ENCODE results near the gene AP2A1. TPM values are rescaled to one million over a fixed set of nuclear protein-coding genes. Genes with fewer than 3 reads are reported as not detected.

The AP2A1 gene
- total and polyA plus RNA-seq, 9 of the 15 experiments (the other 6 are each of a cell fraction or from before 2014, with no cell fraction given), result 0.55 to 150 (median 31.9) TPM

- Histone ChIP-seq H3K9ac (ENCODE audit: insufficient read depth in 1 of 2, low read depth in 2 of 2, low read length in 2 of 2) (no peak overlapping the region; a peak in 1 of 4 replicates), H3K9me3 (replicated peaks; ENCODE audit: control insufficient read depth, insufficient read depth, low read depth, low read length) (no peaks in the 10 kb centered on the region), H4K20me1 (replicated peaks; ENCODE audit: control insufficient read depth, insufficient read depth, low read length) (no peaks in the 10 kb centered on the region), H3K27ac (ENCODE audit: extremely low read depth, low read depth, low read length) (no peak overlapping the region), H3K27me3 (ENCODE audit: control insufficient read depth in 2 of 2, insufficient read depth in 2 of 2, low read length in 2 of 2) (no peaks in the 10 kb centered on the region), H2AFZ (ENCODE audit: low read depth, low read length) (no peak overlapping the region), H3K36me3 (ENCODE audit: control insufficient read depth, insufficient read depth, low read length) (peaks cover 87% of the 10 kb centered on the region), H3K9me1 (ENCODE audit: control insufficient read depth, insufficient read depth, low read length) (peaks cover 2% of the 10 kb centered on the region), H3K79me2 (ENCODE audit: control insufficient read depth, insufficient read depth, low read length) (no peaks in the 10 kb centered on the region), H3K4me1 (replicated peaks in 1 of 2; ENCODE audit: control insufficient read depth in 2 of 2, insufficient read depth in 2 of 2, low read length in 2 of 2) (peaks cover 0 to 20% of the 10 kb centered on the region in 2 experiments; a peak in 2 of 5 replicates), H3K4me3 (no peak overlapping the region), H3K4me2 (ENCODE audit: insufficient read depth, low read length) (no peak overlapping the region)
- 88% methylated on average over 5 of the region's 5 CpGs for WGBS (ENCODE audit: insufficient coverage, low coverage, missing lambda C conversion rate)
- in situ Hi-C loops (cut with MboI), result no loop called here
- ATAC-seq (no peak), FAIRE-seq (no peak), DNase-seq (ENCODE audit: extremely low read depth in 1 of 4, low spot score in 3 of 4) (no peak)
- no TSS peak for BruUV-seq (replicated peaks)
- CTCF ChIA-PET (ENCODE audit: low intra/inter-chr PET ratio), result no interaction called here
- TF ChIP-seq THAP7 (CRISPR knock-in tag; IDR thresholded peaks at IDR 0.05) (no peak), RBFOX2 (IDR thresholded peaks at IDR 0.05; ENCODE audit: low read depth, low read length) (0 out of 2 replicates have a peak, but pooled peaks have one; percentile 1), ZNF124 (CRISPR knock-in tag; IDR thresholded peaks at IDR 0.05) (no peak)
- intact Hi-C loops (cut with micrococcal nuclease), result no loop called here
- POLR2A ChIA-PET, result interaction anchor here (0.7 to 1.8 kb wide), 4 partner anchors 8 to 18 kb away, joined by 3 to 12 read pairs (median 4); partner anchors contain the start of gene PTOV1
These were observed 70.2 kb downstream of the AP2A1 start for GRCh38 chr19:49837009-49837310.

- POLR2A ChIA-PET, result interaction anchor here (0.7 to 1.8 kb wide), 3 partner anchors 9 to 19 kb away, joined by 3 to 12 read pairs (median 3); partner anchors contain the start of gene PTOV1
These were observed 70.6 kb downstream of the AP2A1 start for GRCh38 chr19:49837425-49837824.

More at GRCh38 chr19:49837425-49837824, 70.6 kb downstream of the AP2A1 start:
- no peak for ATAC-seq
- Histone ChIP-seq H2AFZ (ENCODE audit: low read depth, low read length) (no peak overlapping the region), H3K79me2 (ENCODE audit: control insufficient read depth, insufficient read depth, low read length) (no peaks in the 10 kb centered on the region), H3K9me1 (ENCODE audit: control insufficient read depth, insufficient read depth, low read length) (peaks cover 2% of the 10 kb centered on the region), H3K9ac (ENCODE audit: insufficient read depth in 1 of 2, low read depth in 2 of 2, low read length in 2 of 2) (0 out of 4 replicates have a peak overlapping the region, but pooled peaks of 1 of the 2 experiments have one; percentile 2), H3K9me3 (replicated peaks; ENCODE audit: control insufficient read depth, insufficient read depth, low read depth, low read length) (no peaks in the 10 kb centered on the region), H3K36me3 (ENCODE audit: control insufficient read depth, insufficient read depth, low read length) (peaks cover 84% of the 10 kb centered on the region), H4K20me1 (replicated peaks; ENCODE audit: control insufficient read depth, insufficient read depth, low read length) (no peaks in the 10 kb centered on the region), H3K4me2 (ENCODE audit: insufficient read depth, low read length) (no peak overlapping the region), H3K4me1 (replicated peaks in 1 of 2; ENCODE audit: control insufficient read depth in 2 of 2, insufficient read depth in 2 of 2, low read length in 2 of 2) (peaks cover 0 to 20% of the 10 kb centered on the region in 2 experiments; a peak in 2 of 5 replicates), H3K4me3 (no peak overlapping the region), H3K27me3 (ENCODE audit: control insufficient read depth in 2 of 2, insufficient read depth in 2 of 2, low read length in 2 of 2) (no peaks in the 10 kb centered on the region), H3K27ac (ENCODE audit: extremely low read depth, low read depth, low read length) (no peak overlapping the region)
- intact Hi-C loops (cut with micrococcal nuclease) (no loop called here), in situ Hi-C loops (cut with MboI) (no loop called here)
- DNase-seq (ENCODE audit: extremely low read depth in 1 of 4, low spot score in 3 of 4), result no peak
- TF ChIP-seq HNRNPLL (IDR thresholded peaks at IDR 0.05; ENCODE audit: low read depth, low read length, poor library complexity, severe bottlenecking) (no peak), MLLT1 (IDR thresholded peaks at IDR 0.05) (no peak), HINFP (tag; conservative IDR thresholded peaks at IDR 0.05; ENCODE audit: low read depth) (no peak), FOXA3 (CRISPR knock-in tag; conservative IDR thresholded peaks at IDR 0.05 in 1 of 2, IDR thresholded peaks at IDR 0.05 in 1 of 2) (no peak), HLTF (IDR thresholded peaks at IDR 0.05) (no peak)
- no peak for FAIRE-seq
- CTCF ChIA-PET (ENCODE audit: low intra/inter-chr PET ratio), result no interaction called here
- 87% methylated on average over 8 of the region's 9 CpGs for WGBS (ENCODE audit: insufficient coverage, low coverage, missing lambda C conversion rate)
- no TSS peak for BruUV-seq (replicated peaks)
